ENCODE data around the gene FAM135A. TPM values are rescaled to one million over a fixed set of nuclear protein-coding genes. Genes with fewer than 3 reads are reported as not detected.

Gene FAM135A
- total and polyA plus RNA-seq, 2 of the 13 experiments (the other 11 are each of a cell fraction or from before 2014, with no cell fraction given) = 26.9 to 31.5 TPM

GRCh38 chr6:70411542-70412251 is 1.6 kb upstream of the FAM135A start (continued):
- no peak for TF ChIP-seq HDAC2 (CRISPR knock-in tag; IDR thresholded peaks at IDR 0.05)
- no peak for TF ChIP-seq PHB2 (IDR thresholded peaks at IDR 0.05; ENCODE audit: partially characterized antibody)
- no peak for TF ChIP-seq ZSCAN9 (CRISPR knock-in tag; IDR thresholded peaks at IDR 0.05; ENCODE audit: borderline replicate concordance)
- no peak for TF ChIP-seq PHF8 (CRISPR knock-in tag; IDR thresholded peaks at IDR 0.05)
- no peak for TF ChIP-seq SRY (CRISPR knock-in tag; IDR thresholded peaks at IDR 0.05)
- no peak for TF ChIP-seq ZNF333 (CRISPR knock-in tag; IDR thresholded peaks at IDR 0.05; ENCODE audit: borderline replicate concordance)
- TF ChIP-seq EHMT2 (IDR thresholded peaks at IDR 0.05; ENCODE audit: borderline replicate concordance, low read depth, low read length) = no peak
- TF ChIP-seq ZC3H4 (CRISPR knock-in tag; IDR thresholded peaks at IDR 0.05; ENCODE audit: borderline replicate concordance) = no peak
- TF ChIP-seq NCOA2 (CRISPR knock-in tag; IDR thresholded peaks at IDR 0.05) = 0 out of 2 replicates have a peak, but pooled peaks have one; percentile 9
- TF ChIP-seq ATF2 (CRISPR knock-in tag; IDR thresholded peaks at IDR 0.05) = peak; percentile 69; the same call in 1 of the 2 replicates
- TF ChIP-seq RXRB (CRISPR knock-in tag; IDR thresholded peaks at IDR 0.05; ENCODE audit: borderline replicate concordance) = no peak
- TF ChIP-seq HIC2 (CRISPR knock-in tag; IDR thresholded peaks at IDR 0.05; ENCODE audit: low read depth) = no peak
- TF ChIP-seq ZMYM3 (CRISPR knock-in tag; IDR thresholded peaks at IDR 0.05) = 0 out of 2 replicates have a peak, but pooled peaks have one; percentile 31
- no peak for TF ChIP-seq ZNF121 (CRISPR knock-in tag; IDR thresholded peaks at IDR 0.05)
- TF ChIP-seq HOXA9 (CRISPR knock-in tag; IDR thresholded peaks at IDR 0.05; ENCODE audit: borderline replicate concordance) = no peak
- peak; percentile 40; the same call in 1 of the 2 replicates for TF ChIP-seq ATF7 (IDR thresholded peaks at IDR 0.05)
- no peak for TF ChIP-seq ATF7 (CRISPR knock-in tag; IDR thresholded peaks at IDR 0.05)
- TF ChIP-seq BATF2 (CRISPR knock-in tag; IDR thresholded peaks at IDR 0.05) = no peak
- TF ChIP-seq MYNN (CRISPR knock-in tag; IDR thresholded peaks at IDR 0.05; ENCODE audit: low read depth) = no peak
- no peak for TF ChIP-seq ZNF180 (CRISPR knock-in tag; IDR thresholded peaks at IDR 0.05; ENCODE audit: borderline replicate concordance, low read depth)
- no peak for TF ChIP-seq NFIC (IDR thresholded peaks at IDR 0.05; ENCODE audit: low read length)
- no peak for TF ChIP-seq ATF7-NPFF (CRISPR knock-in tag; IDR thresholded peaks at IDR 0.05; ENCODE audit: low read depth)
- TF ChIP-seq ZNF569 (CRISPR knock-in tag; IDR thresholded peaks at IDR 0.05; ENCODE audit: borderline replicate concordance) = no peak
- TF ChIP-seq NR2F6 (IDR thresholded peaks at IDR 0.05) = peak; percentile 62
- peak; percentile 58 for TF ChIP-seq NR2F6 (CRISPR knock-in tag; IDR thresholded peaks at IDR 0.05)
- no peak for TF ChIP-seq ZNF749 (CRISPR knock-in tag; IDR thresholded peaks at IDR 0.05; ENCODE audit: borderline replicate concordance)
- TF ChIP-seq PPARG (CRISPR knock-in tag; conservative IDR thresholded peaks at IDR 0.05) = peak; percentile 44; the same call in 1 of the 2 replicates
- TF ChIP-seq ZNF7 (CRISPR knock-in tag; IDR thresholded peaks at IDR 0.05) = no peak
- TF ChIP-seq NFYC (CRISPR knock-in tag; IDR thresholded peaks at IDR 0.05) = no peak
- peak; percentile 12 for TF ChIP-seq TEAD3 (CRISPR knock-in tag; optimal IDR thresholded peaks at IDR 0.05; ENCODE audit: borderline replicate concordance)
- no peak for TF ChIP-seq ZNF17 (CRISPR knock-in tag; IDR thresholded peaks at IDR 0.05)
